ENCODE measurements around the gene RET.
"Not testable (repeated sequence)": the region's sequence is repeated elsewhere in the genome, so short reads cannot be mapped to it uniquely, and the experiment has no call there.

RET gene

DNA sequence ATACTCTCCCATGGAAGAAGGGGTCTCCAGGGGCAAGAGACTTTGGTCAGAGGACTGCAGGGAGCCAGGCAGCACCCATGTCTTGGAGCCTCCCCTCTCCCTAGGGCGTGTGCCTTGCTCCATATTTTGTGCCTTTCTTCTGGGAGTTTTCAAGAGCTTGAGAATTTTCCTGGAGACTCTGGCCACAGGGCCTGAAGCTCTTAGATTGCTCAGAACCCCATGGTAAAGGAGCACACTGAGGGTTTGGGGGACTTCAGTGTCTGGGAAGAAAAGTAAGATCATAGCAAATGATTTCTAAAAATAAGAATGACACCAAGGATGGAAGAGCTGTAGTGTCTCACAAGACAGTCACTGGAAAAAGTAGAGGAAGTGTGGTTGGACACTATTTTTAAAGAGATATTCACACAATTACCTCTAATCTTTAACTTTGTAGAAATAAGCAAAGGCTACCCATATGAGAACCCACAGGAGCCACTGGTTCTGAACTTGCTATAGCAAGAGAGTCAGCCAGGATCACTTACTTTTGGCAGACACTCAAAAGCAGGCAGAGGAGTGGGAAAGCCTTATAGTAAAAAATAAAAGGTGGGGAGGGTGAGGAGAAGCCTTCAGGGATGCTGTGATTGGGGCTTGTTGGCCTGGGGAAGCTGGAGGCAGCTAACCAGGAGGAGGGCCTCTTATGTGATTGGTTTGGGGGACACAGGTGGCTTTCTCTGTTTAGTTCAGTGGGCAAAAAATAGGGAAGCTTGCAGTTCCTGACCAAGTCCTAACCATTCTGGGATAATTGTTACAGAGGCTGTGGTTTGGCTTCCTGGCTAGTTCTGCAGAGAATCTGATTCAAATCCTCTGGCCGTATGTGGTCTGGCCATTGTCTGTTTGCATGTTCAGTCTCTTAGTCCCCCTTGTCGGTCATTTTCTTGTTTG is 56.3 kb downstream of the RET start:
- no peak for DNase-seq (ENCODE audit: low read depth in 2 of 2, low spot score in 1 of 2)

DNA sequence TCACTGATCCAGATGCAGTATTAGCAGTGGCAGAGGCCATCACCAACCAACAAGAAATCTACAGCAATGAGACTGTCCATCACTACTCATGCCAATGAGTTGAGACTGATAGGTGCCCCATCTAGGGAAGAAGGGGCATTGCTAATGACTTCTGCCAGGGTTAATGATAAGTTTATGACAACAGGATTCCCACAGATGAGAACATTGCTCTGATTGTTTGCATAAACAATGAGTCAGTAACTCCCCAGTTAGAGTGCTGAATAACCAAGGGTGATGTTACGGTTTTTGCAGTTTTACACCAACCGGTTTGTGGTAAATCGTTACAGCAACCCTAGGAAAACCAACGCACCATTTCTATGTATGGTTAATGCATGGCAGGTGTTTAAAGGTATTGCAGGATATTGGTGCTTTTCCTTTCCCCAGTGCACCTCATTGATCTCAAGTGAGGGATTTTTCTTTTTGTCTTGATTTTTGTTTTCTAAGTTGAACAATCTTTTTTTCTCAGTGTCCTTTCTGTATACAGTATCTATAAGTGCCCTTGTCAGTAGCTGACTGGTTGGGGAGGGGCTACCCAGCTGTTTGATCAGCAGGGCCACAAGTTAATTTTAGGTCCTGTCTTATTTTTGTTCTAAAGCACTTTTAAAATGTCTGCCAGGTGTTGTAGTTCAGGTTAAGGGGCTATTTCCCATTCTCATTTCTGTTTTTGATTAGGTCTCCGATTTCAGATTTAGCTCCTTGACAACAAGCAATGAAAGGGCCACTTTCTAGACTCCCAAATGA is 57.4 kb downstream of the RET start:
- DNase-seq (ENCODE audit: low read depth in 2 of 2, low spot score in 1 of 2) = no peak

DNA sequence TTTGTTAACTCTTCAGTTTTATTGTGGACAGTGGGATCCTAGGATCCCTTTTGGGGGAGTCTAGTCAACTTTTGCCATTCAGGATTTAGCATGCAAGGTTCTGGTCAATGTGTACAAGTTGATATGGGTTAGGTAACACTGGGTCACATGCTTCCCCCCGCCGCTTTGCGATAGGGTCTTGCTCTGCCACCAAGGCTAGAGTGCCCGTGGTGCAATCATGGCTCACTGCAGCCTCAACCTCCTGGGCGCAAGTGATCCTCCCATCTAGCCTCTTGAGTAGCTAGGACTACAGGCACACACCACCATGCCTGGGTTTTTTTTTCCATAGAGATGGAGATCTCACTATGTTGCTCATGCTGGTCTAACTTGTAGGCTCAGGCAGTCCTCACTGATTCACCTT is 58.2 kb downstream of the RET start:
- no peak for DNase-seq (ENCODE audit: low read depth in 2 of 2, low spot score in 1 of 2)

DNA sequence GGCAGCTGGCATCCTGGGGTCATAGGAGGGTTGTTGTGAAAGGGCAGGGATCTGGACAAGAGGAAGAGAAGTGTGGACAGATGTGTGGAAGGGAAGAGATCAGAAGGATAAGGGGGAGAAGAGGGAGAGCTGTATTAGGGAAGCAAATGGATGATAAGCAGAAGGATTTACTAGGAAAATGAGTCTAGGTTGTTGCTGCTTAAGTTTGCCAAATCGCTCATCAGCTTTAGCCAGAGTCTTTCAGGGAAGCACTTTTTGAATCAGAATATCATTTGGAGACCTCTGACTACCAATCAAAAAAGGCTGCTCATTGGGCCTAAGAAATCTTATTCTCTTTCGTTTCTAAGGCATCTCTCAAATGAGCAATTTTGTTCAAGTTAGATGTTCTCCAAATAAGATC is 58.8 kb downstream of the RET start:
- DNase-seq (ENCODE audit: low read depth in 2 of 2, low spot score in 1 of 2) = no peak

DNA sequence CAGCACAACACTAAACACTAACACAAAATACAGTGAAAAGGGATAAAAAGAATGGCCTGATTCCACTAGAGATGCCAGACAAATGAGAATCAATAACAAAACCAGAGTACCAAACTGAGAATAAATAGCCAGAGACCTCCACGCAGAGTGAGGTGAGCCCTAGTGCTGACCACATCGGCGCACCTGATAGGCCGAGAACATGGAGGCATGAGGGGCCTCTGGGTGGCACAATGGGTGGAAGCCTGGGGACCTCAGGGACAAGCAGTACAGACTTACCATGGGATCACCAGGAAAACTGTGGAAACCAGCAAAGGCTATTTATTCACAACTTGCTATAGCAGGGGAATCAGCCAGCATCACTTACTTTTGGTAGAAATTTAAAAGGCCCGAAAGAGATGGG is 59.6 kb downstream of the RET start:
- no peak for DNase-seq (ENCODE audit: low read depth in 2 of 2, low spot score in 1 of 2)

DNA sequence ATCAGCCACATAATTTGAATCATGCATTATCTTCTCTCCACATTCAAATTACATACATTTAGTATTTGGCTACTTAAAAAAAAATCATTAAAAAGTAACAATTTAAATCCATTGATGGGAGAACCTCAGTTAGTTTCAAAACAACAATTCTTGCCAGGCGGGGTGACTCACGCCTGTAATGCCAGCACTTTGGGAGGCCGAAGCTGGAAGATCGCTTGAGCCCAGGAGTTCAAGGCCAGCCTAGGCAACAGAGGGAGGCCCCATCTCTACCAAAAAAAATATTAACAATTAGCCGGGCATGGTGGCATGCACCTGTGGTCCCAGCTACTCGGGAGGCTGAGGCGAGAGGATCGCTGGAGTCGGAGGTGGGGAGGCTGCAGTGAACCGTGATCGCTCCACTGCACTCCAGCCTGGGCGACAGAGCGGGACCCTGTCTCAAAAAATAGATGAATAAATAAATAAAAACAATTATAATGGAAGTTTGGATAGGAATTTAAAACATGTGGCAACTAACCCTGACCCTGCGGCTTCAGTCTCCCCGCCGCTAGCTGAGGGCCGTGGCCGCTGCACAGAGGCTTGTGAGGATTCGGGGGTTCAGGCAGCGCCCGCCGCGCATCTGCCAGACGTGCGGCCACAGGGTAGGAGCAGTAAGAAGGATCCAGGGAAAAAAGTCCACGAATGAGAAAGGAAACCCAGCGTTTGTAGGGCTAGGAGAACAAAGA is 60.3 kb downstream of the RET start:
- DNase-seq (ENCODE audit: low read depth in 2 of 2, low spot score in 1 of 2) = no peak

DNA sequence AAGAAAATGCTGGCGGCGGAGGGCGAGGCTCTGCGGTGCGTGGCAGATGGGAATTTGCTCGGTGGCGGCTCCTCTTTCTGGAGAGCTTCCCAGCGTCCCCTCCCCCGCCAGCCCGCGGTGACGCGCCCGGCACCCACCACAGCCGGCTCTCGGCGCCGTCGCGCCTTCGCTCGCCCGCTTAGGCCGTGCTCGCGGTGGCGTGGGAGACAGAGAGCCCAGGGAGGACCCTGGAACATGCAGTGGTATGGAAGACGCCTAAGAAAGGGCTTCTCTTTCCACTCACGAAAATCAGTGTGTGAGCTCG is 60.8 kb downstream of the RET start:
- DNase-seq (ENCODE audit: low read depth in 2 of 2, low spot score in 1 of 2) = no peak

DNA sequence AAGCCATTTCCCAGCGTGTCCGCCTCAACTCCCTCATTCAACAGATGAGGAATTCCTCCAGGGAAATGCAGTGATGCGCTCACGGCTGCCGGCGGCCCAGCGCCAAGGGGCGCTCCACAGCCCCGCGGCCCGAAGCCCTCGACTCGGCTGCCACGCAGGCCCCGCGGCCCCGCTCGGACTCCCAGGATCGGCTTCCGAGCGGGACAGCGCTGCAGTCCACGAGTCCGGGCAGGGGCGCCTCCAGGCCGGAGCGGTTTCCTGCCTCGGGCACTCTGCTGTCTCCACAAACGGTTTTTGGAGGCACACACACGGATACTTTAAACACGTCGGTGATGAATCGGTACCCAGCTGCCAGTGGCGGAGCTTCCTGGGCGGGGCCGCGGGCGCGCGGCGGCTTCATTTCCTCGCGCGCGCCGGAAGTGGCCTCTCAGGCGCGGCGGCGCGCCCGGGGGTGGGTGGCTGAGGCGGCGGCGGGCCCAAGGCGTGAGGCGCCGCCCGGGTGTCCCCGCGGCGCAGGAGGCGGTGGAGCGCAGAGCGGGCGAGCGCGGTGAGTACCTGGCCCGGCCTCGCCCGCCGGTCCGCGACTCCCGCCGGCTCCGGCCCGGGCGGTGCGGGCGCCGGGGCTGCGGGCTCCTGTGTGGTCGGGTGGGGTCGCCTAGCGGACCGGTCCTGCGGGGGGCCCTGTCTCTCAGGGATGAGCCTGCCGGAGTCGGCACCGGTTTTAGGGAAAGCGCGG is 61.3 kb downstream of the RET start, which contains the start of gene CSGALNACT2:
Gene CSGALNACT2, plus strand, starts transcription at position 425 of the 736 bp plus-strand sequence. CDS start 16,705 bp downstream, outside the sequence.
- DNase-seq (ENCODE audit: low read depth in 2 of 2, low spot score in 1 of 2) = peak; percentile 66 to 75

DNA sequence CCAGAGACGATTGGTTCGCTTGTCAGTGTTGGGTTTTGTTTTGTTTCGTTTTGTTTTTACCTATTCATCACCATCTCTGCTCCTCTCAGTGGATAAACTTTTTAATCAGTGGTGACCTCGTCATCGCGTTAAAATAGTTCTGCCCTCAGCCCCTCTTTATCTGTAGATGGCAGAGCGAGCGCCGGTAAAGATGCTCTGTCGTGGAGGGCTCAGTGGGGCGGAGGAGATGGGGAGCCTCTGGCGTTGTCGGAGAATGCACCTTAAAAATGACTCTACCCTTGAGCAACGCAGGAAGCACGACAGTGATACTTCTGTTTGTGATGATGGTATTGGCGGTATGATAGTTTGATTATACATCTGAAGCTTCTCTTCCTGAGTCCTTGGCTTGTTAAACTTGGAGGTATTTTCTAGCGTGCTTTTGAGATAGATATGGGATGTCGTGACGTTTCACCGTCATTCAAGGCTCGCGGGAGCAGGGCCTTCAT is 61.9 kb downstream of the RET start:
- peak; percentile 5 to 21 for DNase-seq (ENCODE audit: low read depth in 2 of 2, low spot score in 1 of 2)

DNA sequence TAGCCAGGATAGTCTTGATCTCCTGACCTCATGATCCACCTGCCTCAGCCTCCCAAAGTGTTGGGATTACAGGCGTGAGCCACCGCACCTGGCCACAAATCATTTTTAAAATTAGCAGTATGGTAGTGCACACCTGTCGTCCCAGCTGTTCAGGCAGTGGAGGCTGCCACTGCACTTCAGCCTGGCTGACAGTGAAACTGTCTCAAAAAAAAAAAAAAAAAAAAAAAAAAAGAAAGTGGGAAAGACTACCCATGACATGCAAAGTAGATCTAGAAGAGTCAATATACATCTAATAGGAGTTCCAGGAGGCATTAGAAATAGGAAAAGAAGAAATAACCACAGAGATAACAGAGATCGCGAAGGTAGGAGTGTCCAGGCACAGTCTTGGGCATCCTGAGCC is 64.6 kb downstream of the RET start:
- DNase-seq (ENCODE audit: low read depth in 2 of 2, low spot score in 1 of 2) = no peak

DNA sequence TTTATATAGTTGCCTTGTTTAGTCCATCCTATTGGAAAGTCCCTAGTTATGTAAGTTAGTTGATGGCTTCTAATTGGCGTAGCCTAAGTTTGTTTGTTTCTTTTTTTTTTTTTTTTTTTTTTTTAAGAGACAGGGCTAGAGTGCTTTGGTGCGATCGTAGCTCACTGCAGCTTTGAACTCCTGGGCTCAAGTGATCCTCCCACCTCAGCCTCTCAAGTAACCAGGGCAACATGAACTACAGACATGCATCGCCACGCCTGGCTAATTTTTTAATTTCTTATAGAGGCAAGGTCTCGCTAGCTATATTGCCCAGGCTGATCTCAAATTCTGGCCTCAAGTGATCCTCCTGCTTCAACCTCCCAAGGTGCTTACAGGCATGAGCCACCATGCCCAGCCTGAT is 68.4 kb downstream of the RET start:
- DNase-seq (ENCODE audit: low read depth in 2 of 2, low spot score in 1 of 2) = no peak

DNA sequence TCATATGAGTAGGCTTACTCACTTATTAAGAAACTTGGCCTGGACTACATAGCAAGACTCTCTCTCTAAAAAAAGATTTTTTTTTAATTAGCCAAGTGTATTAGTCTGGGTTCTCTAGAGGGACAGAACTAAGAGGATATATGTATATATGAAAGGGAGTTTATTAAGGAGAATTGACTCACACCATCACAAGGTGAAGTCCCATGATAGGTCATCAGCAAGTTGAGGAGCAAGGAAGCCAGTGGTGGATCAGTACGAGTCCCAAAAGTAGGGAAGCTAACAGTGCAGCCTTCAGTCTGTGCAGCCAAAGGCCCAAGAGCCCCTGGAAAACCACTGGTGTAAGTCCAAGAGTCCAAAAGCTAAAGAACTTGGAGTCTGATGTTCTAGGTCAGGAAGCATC is 69.1 kb downstream of the RET start:
- not testable (repeated sequence) for DNase-seq (ENCODE audit: low read depth in 2 of 2, low spot score in 1 of 2)

DNA sequence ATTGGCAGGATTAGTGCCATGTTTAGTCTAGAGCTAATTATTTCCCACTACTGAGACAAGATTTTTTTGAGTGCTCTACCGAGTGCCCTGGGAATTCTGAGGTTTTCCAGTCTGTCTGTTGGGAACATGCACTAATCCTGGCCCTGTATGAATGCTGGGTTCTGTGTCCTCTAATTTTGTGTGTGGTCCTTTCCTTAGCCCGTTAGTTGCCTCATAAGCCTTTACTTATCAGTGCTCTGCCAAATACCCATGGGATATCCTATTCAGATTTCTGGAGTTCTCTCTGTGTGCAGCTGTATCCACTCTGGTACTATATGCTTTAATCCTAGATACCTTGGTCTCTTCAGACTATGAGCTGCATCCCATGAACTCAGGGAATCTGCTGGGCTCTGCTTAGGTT is 74.5 kb downstream of the RET start:
- DNase-seq (ENCODE audit: low read depth in 2 of 2, low spot score in 1 of 2) = no peak

DNA sequence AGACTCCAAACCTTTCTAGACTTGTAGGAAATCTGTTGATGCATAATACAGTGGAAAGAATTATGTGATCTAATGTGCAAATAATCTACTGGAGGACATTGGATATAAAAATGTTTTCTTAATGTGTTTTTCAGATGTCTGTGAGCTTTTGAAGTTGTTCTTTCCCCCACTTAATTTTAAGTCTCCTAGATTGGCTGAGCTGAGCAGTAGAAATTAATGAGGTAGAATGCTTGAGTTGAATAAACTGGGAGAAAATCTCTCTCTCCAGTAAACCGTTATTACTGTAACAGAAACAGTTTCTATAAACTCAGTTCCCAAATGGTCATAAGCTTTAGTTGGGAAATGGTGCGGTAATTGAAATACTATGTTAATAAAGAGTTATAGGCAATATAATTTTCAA is 77.0 kb downstream of the RET start:
- DNase-seq (ENCODE audit: low read depth in 2 of 2, low spot score in 1 of 2) = no peak

DNA sequence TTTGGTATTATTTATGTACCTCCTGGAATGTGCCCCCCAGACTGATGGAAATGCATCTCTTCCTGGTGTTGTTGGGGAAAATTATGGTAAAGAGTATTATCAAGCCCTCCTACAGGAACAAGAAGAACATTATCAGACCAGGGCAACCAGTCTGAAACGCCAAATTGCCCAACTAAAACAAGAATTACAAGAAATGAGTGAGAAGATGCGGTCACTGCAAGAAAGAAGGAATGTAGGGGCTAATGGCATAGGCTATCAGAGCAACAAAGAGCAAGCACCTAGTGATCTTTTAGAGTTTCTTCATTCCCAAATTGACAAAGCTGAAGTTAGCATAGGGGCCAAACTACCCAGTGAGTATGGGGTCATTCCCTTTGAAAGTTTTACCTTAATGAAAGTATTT is 78.4 kb downstream of the RET start:
- no peak for DNase-seq (ENCODE audit: low read depth in 2 of 2, low spot score in 1 of 2)

DNA sequence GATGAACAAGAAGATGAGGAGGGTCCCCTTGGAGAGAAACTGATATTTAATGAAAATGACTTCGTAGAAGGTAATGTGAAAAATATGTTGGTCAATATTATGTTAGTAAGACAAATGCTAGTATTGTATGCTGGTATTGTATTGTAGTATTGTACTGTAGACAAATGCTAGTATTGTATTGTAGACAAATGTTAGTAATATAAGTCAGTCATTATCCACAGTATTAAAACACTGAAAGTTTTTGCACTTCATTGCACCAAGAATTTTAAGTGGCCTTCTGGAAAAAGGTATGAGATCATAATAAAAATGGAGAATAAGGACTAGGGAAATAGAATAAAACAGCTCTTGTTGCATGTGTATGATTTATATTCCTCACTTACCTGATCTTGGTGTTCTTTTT is 78.9 kb downstream of the RET start:
- DNase-seq (ENCODE audit: low read depth in 2 of 2, low spot score in 1 of 2) = no peak

DNA sequence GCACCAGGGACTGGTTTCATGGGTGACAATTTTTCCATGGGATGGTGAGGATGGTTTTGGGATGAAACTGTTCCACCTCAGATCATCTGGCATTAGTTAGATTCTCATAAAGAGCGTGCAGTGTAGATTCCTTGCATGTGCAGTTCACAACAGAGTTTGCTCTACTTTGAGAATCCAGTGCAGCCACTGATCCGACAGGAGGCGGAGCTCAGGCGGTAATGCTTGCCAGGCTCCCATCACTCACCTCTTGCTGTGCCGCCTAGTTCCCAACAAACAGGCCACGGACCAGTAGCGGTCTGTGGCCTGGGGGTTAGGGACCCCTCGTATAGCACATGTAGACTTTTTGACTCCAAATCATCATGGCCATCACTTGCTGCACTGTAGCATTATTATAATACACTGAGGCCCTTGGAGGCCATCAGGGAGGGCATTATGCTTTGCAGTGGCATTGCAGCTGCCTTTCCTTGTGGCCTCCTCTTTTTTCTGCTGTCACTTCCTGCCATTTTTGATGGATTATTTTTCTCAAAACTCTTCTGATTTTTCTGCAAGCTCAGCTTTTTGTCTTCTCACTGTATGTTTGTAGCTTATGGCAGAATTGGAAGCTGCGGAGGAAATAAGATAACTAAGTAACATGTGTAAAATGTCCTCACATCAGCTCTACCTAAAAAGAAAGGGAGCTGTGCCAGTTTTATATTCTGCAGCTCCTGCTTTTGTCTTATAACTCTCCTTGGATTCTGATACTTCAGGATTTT is 79.9 kb downstream of the RET start:
- DNase-seq (ENCODE audit: low read depth in 2 of 2, low spot score in 1 of 2) = no peak

DNA sequence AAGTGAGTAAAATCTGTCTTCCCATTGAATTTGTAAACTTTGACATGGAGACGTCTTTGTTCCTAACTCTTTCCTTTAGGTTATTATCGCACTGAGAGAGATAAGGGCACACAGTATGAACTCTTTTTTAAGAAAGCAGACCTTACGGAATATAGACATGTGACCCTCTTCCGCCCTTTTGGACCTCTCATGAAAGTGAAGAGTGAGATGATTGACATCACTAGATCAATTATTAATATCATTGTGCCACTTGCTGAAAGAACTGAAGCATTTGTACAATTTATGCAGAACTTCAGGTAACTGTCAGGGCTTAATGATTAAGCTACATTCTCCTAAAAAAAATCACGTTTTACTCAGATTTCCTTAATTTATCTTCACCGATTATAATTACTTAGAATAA is 81.8 kb downstream of the RET start:
- DNase-seq (ENCODE audit: low read depth in 2 of 2, low spot score in 1 of 2) = no peak

DNA sequence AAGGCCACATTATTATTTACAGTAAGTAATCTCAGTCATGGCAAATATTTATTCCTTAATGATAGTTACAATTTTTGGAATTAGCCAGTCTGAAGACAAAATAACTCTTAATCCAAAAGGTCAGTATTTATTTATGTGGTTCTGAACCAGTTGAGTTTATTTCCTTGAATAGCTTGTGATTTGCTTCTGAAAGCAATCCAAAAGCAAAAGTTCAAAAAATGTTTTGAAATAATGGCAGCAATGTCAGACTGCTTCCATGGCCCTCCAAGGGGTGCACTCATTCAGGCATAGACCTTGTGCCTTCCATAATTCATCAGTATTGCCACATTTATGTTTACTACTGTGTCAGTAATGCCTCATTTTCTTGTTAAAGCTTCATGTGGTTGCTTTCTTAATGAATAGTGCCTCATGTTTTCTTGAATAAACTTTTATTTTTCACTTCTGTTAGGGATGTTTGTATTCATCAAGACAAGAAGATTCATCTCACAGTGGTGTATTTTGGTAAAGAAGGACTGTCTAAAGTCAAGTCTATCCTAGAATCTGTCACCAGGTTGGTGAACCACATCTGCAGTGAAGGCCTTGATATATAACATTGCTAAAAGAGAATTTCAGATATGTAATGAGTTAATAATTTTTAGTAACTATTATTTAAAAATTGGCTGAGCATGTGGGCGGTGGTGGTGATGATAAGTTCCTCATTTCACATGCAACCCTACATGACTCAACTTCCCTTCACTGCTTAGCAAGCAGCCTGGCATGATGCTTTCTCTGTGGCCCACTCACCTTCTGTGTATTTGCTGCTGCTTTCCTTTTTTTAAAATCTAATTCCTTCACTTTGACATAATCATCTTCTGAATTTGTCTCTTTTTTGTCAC is 83.4 kb downstream of the RET start:
- no peak for DNase-seq (ENCODE audit: low read depth in 2 of 2, low spot score in 1 of 2)

Data from stimulated activated CD8-positive, alpha-beta memory T cell treated with anti-CD3 and anti-CD28 coated beads, Interleukin-4, amount 100 ng/mL, for 1 hour (primary cell).